ENCODE measurements around the gene NOTUM. TPM values are rescaled to one million over a fixed set of nuclear protein-coding genes. Genes with fewer than 3 reads are reported as not detected.
A peak's percentile ranks its signal among the peaks of the same experiment; 100 is the strongest.

NOTUM gene
- total and polyA plus RNA-seq, 9 of the 15 experiments (the other 6 are each of a cell fraction or from before 2014, with no cell fraction given) = 0.03 to 14.0 (median 4.1) TPM

DNA sequence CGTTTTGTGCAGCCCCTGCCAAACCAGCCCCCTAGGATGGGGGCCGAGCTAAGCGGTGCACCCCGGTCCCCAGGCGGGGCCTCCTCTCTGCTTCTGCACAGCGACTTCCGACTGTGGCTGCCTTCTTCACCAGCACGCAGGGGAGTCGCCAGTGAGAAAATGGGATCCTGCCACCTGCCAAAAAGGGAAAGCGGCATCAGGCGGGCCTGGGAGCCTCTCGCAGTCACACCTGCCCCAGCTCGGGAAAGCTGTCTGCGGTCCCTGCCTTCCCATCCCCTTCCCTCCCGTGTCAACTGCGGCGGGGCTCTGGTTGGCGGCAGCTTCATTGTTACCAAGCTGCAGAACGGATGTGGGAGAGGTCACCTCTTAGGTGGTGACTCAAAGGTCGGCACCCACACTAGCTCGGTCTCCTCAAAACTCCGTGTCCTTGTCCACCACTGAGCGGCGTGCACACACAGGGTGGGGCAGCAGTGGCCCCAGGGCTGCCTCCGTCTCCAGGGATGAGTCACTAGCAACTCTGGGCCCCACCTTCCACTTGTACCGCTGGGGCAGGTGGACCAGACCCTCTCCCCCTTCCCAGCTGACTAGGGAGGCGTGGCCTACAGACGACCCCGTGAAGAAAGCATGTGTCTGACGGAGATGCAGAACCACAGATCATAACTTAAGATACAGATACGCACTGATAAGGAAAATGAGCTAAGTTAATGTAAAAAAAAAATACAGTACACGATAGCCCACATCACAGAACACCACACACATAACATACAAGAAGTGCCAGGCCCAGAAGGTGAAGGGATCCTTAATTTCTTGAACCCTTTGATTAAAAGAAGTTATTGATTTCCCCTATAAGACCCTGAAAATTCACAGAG is 48.3 kb downstream of the NOTUM start:
- BruUV-seq (replicated peaks) = no TSS peak
- CTCF ChIA-PET (ENCODE audit: low intra/inter-chr PET ratio) = no interaction called here
- in situ Hi-C loops (cut with MboI) = no loop called here
- POLR2A ChIA-PET = interaction anchor here (0.5 to 5.4 kb wide), 11 partner anchors 8 to 257 kb away, joined by 3 to 46 read pairs (median 3); partner anchors contain the start of genes MAFG and PDE6G
- H3K9me3 ChIP-seq (replicated peaks; ENCODE audit: control insufficient read depth, insufficient read depth, low read depth, low read length) = no peaks in the 10 kb centered on the region
- FAIRE-seq (peak; percentile 94), DNase-seq (ENCODE audit: extremely low read depth in 1 of 4, low spot score in 3 of 4) (peak; percentile 69 to 89 (median 77)), ATAC-seq (peak; percentile 77)
- peak overlapping the region; percentile 41; the same call in 2 of the 3 replicates for H3K27ac ChIP-seq (ENCODE audit: extremely low read depth, low read depth, low read length)
- peaks cover 44% of the 10 kb centered on the region for H3K79me2 ChIP-seq (ENCODE audit: control insufficient read depth, insufficient read depth, low read length)
- peaks cover 72% of the 10 kb centered on the region; the same call in 2 of the 3 replicates for H3K36me3 ChIP-seq (ENCODE audit: control insufficient read depth, insufficient read depth, low read length)
- no peak overlapping the region for H3K4me3 ChIP-seq
- H3K4me2 ChIP-seq (ENCODE audit: insufficient read depth, low read length) = peak overlapping the region; percentile 48; the same call in 1 of the 2 replicates
- peaks cover 41 to 90% of the 10 kb centered on the region in 2 experiments for H3K4me1 ChIP-seq (replicated peaks in 1 of 2; ENCODE audit: control insufficient read depth in 2 of 2, insufficient read depth in 2 of 2, low read length in 2 of 2)
- intact Hi-C loops (cut with micrococcal nuclease) = no loop called here
- 46% methylated on average over 26 of the region's 32 CpGs for WGBS (ENCODE audit: insufficient coverage, low coverage, missing lambda C conversion rate)
- peaks cover 14% of the 10 kb centered on the region for H4K20me1 ChIP-seq (replicated peaks; ENCODE audit: control insufficient read depth, insufficient read depth, low read length)
- H2AFZ ChIP-seq (ENCODE audit: low read depth, low read length) = no peak overlapping the region
- peaks cover 6% of the 10 kb centered on the region for H3K9me1 ChIP-seq (ENCODE audit: control insufficient read depth, insufficient read depth, low read length)
- H3K27me3 ChIP-seq (ENCODE audit: control insufficient read depth in 2 of 2, insufficient read depth in 2 of 2, low read length in 2 of 2) = no peaks in the 10 kb centered on the region
- peak overlapping the region in 1 of 2 experiments; percentile 85; a peak in 1 of 4 replicates for H3K9ac ChIP-seq (ENCODE audit: insufficient read depth in 1 of 2, low read depth in 2 of 2, low read length in 2 of 2)
- TF ChIP-seq DPF2 (IDR thresholded peaks at IDR 0.05) (peak; percentile 82), CREM (IDR thresholded peaks at IDR 0.05; ENCODE audit: low read depth) (peak; percentile 73), ESRRA (IDR thresholded peaks at IDR 0.05; ENCODE audit: borderline replicate concordance, low read depth) (peak; percentile 60; the same call in 1 of the 2 replicates), ATF7 (IDR thresholded peaks at IDR 0.05) (peak; percentile 62; the same call in 1 of the 2 replicates), DACH1 (IDR thresholded peaks at IDR 0.05; ENCODE audit: partially characterized antibody) (peak; percentile 41), ZNF184 (CRISPR knock-in tag; IDR thresholded peaks at IDR 0.05) (no peak), ZNF79 (CRISPR knock-in tag; IDR thresholded peaks at IDR 0.05; ENCODE audit: low read depth) (no peak), RBM14 (IDR thresholded peaks at IDR 0.05; ENCODE audit: borderline replicate concordance, insufficient read depth, low read depth, low read length) (no peak), TCF3 (CRISPR knock-in tag; IDR thresholded peaks at IDR 0.05) (0 out of 2 replicates have a peak, but pooled peaks have one; percentile 39), MCM5 (IDR thresholded peaks at IDR 0.05; ENCODE audit: low read depth) (no peak), PHTF2 (CRISPR knock-in tag; IDR thresholded peaks at IDR 0.05) (no peak), IFI16 (CRISPR knock-in tag; IDR thresholded peaks at IDR 0.05) (no peak), ZNF639 (CRISPR knock-in tag; conservative IDR thresholded peaks at IDR 0.05 in 1 of 2, IDR thresholded peaks at IDR 0.05 in 1 of 2) (no peak), ARID4B (CRISPR knock-in tag; IDR thresholded peaks at IDR 0.05) (peak; percentile 52; the same call in 1 of the 2 replicates), JUNB (CRISPR knock-in tag; conservative IDR thresholded peaks at IDR 0.05) (0 out of 2 replicates have a peak, but pooled peaks have one; percentile 37)
